Panc1 (cell line): ENCODE measurements around the gene ACVR1B. TPM values are rescaled to one million over a fixed set of nuclear protein-coding genes. Genes with fewer than 3 reads are reported as not detected.

ENCODE experiments used
- ATAC-seq: fragments of 200-7000 bp; cut with Tn5 transposase; 2 replicates; pipeline ENCODE4 v1.9.1; 2020; ENCODE audit warnings: mild to moderate bottlenecking, moderate library complexity
- BruUV-seq: library from RNA; stranded (reverse); fragments of 400-500 nt; replicated peaks from 2 replicates; lab custom pipeline; 2021; lab: Mats Ljungman, UMichigan
- CTCF ChIA-PET: fragments of 300-600 bp; sonication (Branson Sonifier 250); formaldehyde crosslinking; loops from one replicate; lab custom pipeline; 2022; ENCODE audit warnings: antibody characterized with exemption; lab: Charles Lee
- POLR2A ChIA-PET: fragments of 300-600 bp; sonication (Branson Sonifier 250); formaldehyde crosslinking; loops from one replicate; lab custom pipeline; 2022; ENCODE audit warnings: antibody characterized with exemption; lab: Charles Lee
- DNase-seq: peaks from one replicate; pipeline ENCODE4 v3.0.0-alpha.2; 2010; ENCODE audit warnings: low read depth, low spot score
- H3K27ac ChIP-seq: 2 replicates; pipeline ENCODE4 v1.5.1; 2011; ENCODE audit warnings: mild to moderate bottlenecking, low read length, inconsistent platforms
- H3K27me3 ChIP-seq: fragments of 200-500 bp; sonication (Bioruptor generic); 2 replicates; pipeline ENCODE4 v1.6.0; 2014; ENCODE audit warnings: low read length, inconsistent platforms; ENCODE audit not compliant: control insufficient read depth, insufficient read depth
- H3K36me3 ChIP-seq: fragments of 200-500 bp; sonication (Bioruptor generic); 2 replicates; pipeline ENCODE4 v1.5.1; 2014; ENCODE audit warnings: inconsistent platforms, mild to moderate bottlenecking, low read length, moderate library complexity; ENCODE audit not compliant: control insufficient read depth, insufficient read depth
- H3K4me1 ChIP-seq: 2 replicates; pipeline ENCODE4 v1.5.1; 2011; ENCODE audit warnings: inconsistent platforms, mild to moderate bottlenecking, low read length, moderate library complexity; ENCODE audit not compliant: control insufficient read depth, insufficient read depth
- H3K4me3 ChIP-seq, 2 experiments: 2 replicates each; pipeline ENCODE4 v1.5.1; 2011 to 2012; ENCODE audit warnings: low read depth in 2 of 2, low read length in 2 of 2, mild to moderate bottlenecking in 2 of 2, inconsistent platforms in 1 of 2, moderate library complexity in 1 of 2
- H3K9me3 ChIP-seq: fragments of 200-500 bp; sonication (Bioruptor generic); 2 replicates; pipeline ENCODE4 v1.5.1; 2014; ENCODE audit warnings: low read depth, mild to moderate bottlenecking, inconsistent platforms, low read length, moderate library complexity; ENCODE audit not compliant: control insufficient read depth, insufficient read depth
- CTCF ChIP-seq: fragments of 450-650 bp; IDR thresholded peaks from 2 replicates; pipeline ENCODE4 v1.5.1; 2017; ENCODE audit warnings: mild to moderate bottlenecking
- POLR2AphosphoS5 ChIP-seq: IDR thresholded peaks from 2 replicates; pipeline ENCODE4 v1.6.1; 2012; ENCODE audit warnings: mild to moderate bottlenecking, low read depth, low read length, moderate library complexity
- REST ChIP-seq, 2 experiments: IDR thresholded peaks; 2 replicates each; pipeline ENCODE4 v1.6.1; 2011 to 2012; ENCODE audit warnings: low read depth in 2 of 2, control low read depth in 1 of 2, low read length in 1 of 2, mild to moderate bottlenecking in 1 of 2, moderate library complexity in 1 of 2; ENCODE audit not compliant: insufficient read depth in 1 of 2
- SIN3A ChIP-seq: IDR thresholded peaks from 2 replicates; pipeline ENCODE4 v1.6.1; 2012; ENCODE audit warnings: low read depth, mild to moderate bottlenecking, low read length, moderate library complexity, borderline replicate concordance; ENCODE audit not compliant: insufficient read depth
- TCF7L2 ChIP-seq: IDR thresholded peaks from 2 replicates; pipeline ENCODE4 v1.6.1; 2011; ENCODE audit warnings: mild to moderate bottlenecking, low read depth, low read length, inconsistent platforms
- in situ Hi-C: cut with HindIII; loops from 2 replicates; pipeline ENCODE4 v1.10.0; 2016; ENCODE audit warnings: low sequenced_read_pairs, low pct_unique_long_range_greater_than_20kb
- intact Hi-C: fragments of 100-400 bp; cut with micrococcal nuclease; formaldehyde crosslinking; loops from one replicate; pipeline ENCODE4 v1.10.0; 2022; ENCODE audit not compliant: unreplicated experiment
- total RNA-seq: library from RNA; stranded (reverse); gene quantifications from one replicate; pipeline ENCODE4 v1.2.1, GENCODE V29; 2021; ENCODE audit not compliant: unreplicated experiment

ACVR1B gene
- total RNA-seq, 1 experiment from 2014 or later, result 23.0 TPM

- Histone ChIP-seq H3K4me3 (no peak overlapping the region), H3K36me3 (no peaks in the 10 kb centered on the region), H3K27me3 (no peaks in the 10 kb centered on the region), H3K9me3 (no peaks in the 10 kb centered on the region), H3K4me1 (peaks cover 3% of the 10 kb centered on the region; the same call in 1 of the 2 replicates), H3K27ac (no peak overlapping the region)
- TF ChIP-seq CTCF (no peak), TCF7L2 (no peak), REST (IDR thresholded peaks at IDR 0.05; ENCODE audit: insufficient read depth in 1 of 2, low read depth in 2 of 2, low read length in 1 of 2) (no peak), SIN3A (no peak), POLR2AphosphoS5 (no peak)
- ChIA-PET POLR2A (interaction anchor here (0.6 kb wide), 1 partner anchor 38 kb away, joined by 3 read pairs; no protein-coding TSS in a partner anchor), CTCF (interaction anchor here (0.7 kb wide), 1 partner anchor 40 kb away, joined by 8 read pairs; the partner anchor contains the start of gene ATG101)
- no peak for ATAC-seq
- no TSS peak for BruUV-seq
- DNase-seq, result no peak
- in situ Hi-C loops (no loop called here), intact Hi-C loops (loop anchor here (5.0 kb wide), 1 partner anchor 93 kb away; no protein-coding TSS in a partner anchor)
Measured at GRCh38 chr12:52029685-52030084, 78.2 kb downstream of the ACVR1B start.

- Histone ChIP-seq H3K36me3 (no peaks in the 10 kb centered on the region), H3K27me3 (0 out of 2 replicates have a peak, but pooled peaks cover 2% of the 10 kb centered on the region), H3K9me3 (no peaks in the 10 kb centered on the region), H3K27ac (no peak overlapping the region; the same call in 1 of the 2 replicates), H3K4me1 (0 out of 2 replicates have a peak, but pooled peaks cover 5% of the 10 kb centered on the region), H3K4me3 (peak overlapping the region; percentile 35 to 64)
- TF ChIP-seq POLR2AphosphoS5 (no peak), REST (IDR thresholded peaks at IDR 0.05; ENCODE audit: insufficient read depth in 1 of 2, low read depth in 2 of 2, low read length in 1 of 2) (no peak), TCF7L2 (no peak), SIN3A (no peak), CTCF (no peak)
- in situ Hi-C loops (no loop called here), intact Hi-C loops (no loop called here)
- DNase-seq (no peak), ATAC-seq (no peak)
- BruUV-seq, result no TSS peak
- ChIA-PET POLR2A (interaction anchor here (1.0 to 1.3 kb wide), 2 partner anchors 18 to 19 kb away, joined by 3 read pairs; no protein-coding TSS in a partner anchor), CTCF (interaction anchor here (0.9 to 1.9 kb wide), 6 partner anchors 9 to 90 kb away, joined by 3 to 9 read pairs (median 4); no protein-coding TSS in a partner anchor)
Measured at GRCh38 chr12:52032446-52032803, 80.9 kb downstream of the ACVR1B start.
